GM18861 (cell line): Measurements from ENCODE around the gene SOBP.
"Not testable (repeated sequence)": the region's sequence is repeated elsewhere in the genome, so short reads cannot be mapped to it uniquely, and the experiment has no call there.

Experiments
- ATAC-seq: cut with Tn5 transposase; IDR thresholded peaks from one replicate; pipeline ENCODE4 v1.9.1; 2021; ENCODE audit not compliant: unreplicated experiment

Gene SOBP

GRCh38 chr6:107489636-107490565 is at the start of gene SOBP:
TSS of gene SOBP (plus strand) at chr6:107490117. CDS start at chr6:107490617, 500 bp downstream.
- ATAC-seq, result no peak

GRCh38 chr6:107440936-107441335 is 49.0 kb upstream of the SOBP start:
- no peak for ATAC-seq

- ATAC-seq, result no peak
Measured at GRCh38 chr6:107441682-107442081, 48.2 kb upstream of the SOBP start.

GRCh38 chr6:107442938-107443607 is 46.8 kb upstream of the SOBP start:
- no peak for ATAC-seq

- ATAC-seq, result no peak
Measured at GRCh38 chr6:107443608-107444267, 46.2 kb upstream of the SOBP start.

GRCh38 chr6:107444277-107444676 is 45.6 kb upstream of the SOBP start:
- ATAC-seq, result no peak

- ATAC-seq, result no peak
Measured at GRCh38 chr6:107447663-107448216, 42.2 kb upstream of the SOBP start.

GRCh38 chr6:107448776-107449175 is 41.1 kb upstream of the SOBP start:
- no peak for ATAC-seq

GRCh38 chr6:107458672-107459282 is 31.1 kb upstream of the SOBP start:
- peak; percentile 9 for ATAC-seq

- ATAC-seq, result peak; percentile 92
Measured at GRCh38 chr6:107459283-107460082, 30.4 kb upstream of the SOBP start, which contains the start of gene PDSS2. TSS of gene PDSS2 (minus strand) at chr6:107459564. CDS start at chr6:107459285, 279 bp downstream.

- no peak for ATAC-seq
Measured at GRCh38 chr6:107460083-107460631, 29.8 kb upstream of the SOBP start.

- ATAC-seq, result no peak
Measured at GRCh38 chr6:107466062-107466461, 23.9 kb upstream of the SOBP start.

- no peak for ATAC-seq
Measured at GRCh38 chr6:107470364-107470763, 19.6 kb upstream of the SOBP start.

GRCh38 chr6:107473660-107474059 is 16.3 kb upstream of the SOBP start:
- no peak for ATAC-seq

GRCh38 chr6:107475360-107475759 is 14.6 kb upstream of the SOBP start:
- ATAC-seq, result not testable (repeated sequence)

GRCh38 chr6:107475826-107476225 is 14.1 kb upstream of the SOBP start:
- ATAC-seq, result not testable (repeated sequence)

- ATAC-seq, result no peak
Measured at GRCh38 chr6:107479089-107479690, 10.7 kb upstream of the SOBP start.

- no peak for ATAC-seq
Measured at GRCh38 chr6:107485157-107485556, 4.8 kb upstream of the SOBP start.

- no peak for ATAC-seq
Measured at GRCh38 chr6:107488174-107488874, 1.6 kb upstream of the SOBP start.
